K562 (cell line): Measurements from ENCODE around the gene MRM3. TPM values are rescaled to one million over a fixed set of nuclear protein-coding genes. Genes with fewer than 3 reads are reported as not detected.

Source experiments
- ATAC-seq: fragments of 200-7000 bp; cut with Tn5 transposase; 3 replicates; pipeline ENCODE4 v1.9.1; 2020; ENCODE audit warnings: moderate library complexity
- BruUV-seq: library from RNA; stranded (reverse); fragments of 400-500 nt; replicated peaks from 2 replicates; lab custom pipeline; 2021; lab: Mats Ljungman, UMichigan
- CTCF ChIA-PET: fragments of 300-600 bp; formaldehyde crosslinking; extraction: SDS; loops from one replicate; lab custom pipeline; 2021; ENCODE audit warnings: low intra/inter-chr PET ratio; lab: Yijun Ruan, JAX
- POLR2A ChIA-PET: fragments of 300-600, 350-650 bp; sonication (Branson Sonifier 250); formaldehyde crosslinking; extraction: SDS; loops from one replicate; lab custom pipeline; 2021; ENCODE audit warnings: antibody characterized with exemption, inconsistent platforms; lab: Yijun Ruan, JAX
- DNase-seq, 4 experiments: peaks; one replicate each; pipeline versions ENCODE4 v3.0.0 to v3.0.0-alpha.2; 2011 to 2018; ENCODE audit warnings: low spot score in 3 of 4, mixed read lengths in 3 of 4; ENCODE audit errors: extremely low read depth in 1 of 4
- FAIRE-seq: peaks from 2 replicates; lab custom pipeline; 2011; peaks lifted over from hg19 to GRCh38; lab: Jason Lieb, UNC
- H2AFZ ChIP-seq: 2 replicates; pipeline ENCODE4 v1.6.0; 2011; ENCODE audit warnings: low read depth, low read length, control low read depth, inconsistent platforms
- H3K27ac ChIP-seq: fragments of 200-600 bp; 3 replicates; pipeline ENCODE4 v1.8.0; 2011; ENCODE audit warnings: low read depth, mild to moderate bottlenecking, control low read depth, inconsistent platforms, low read length, moderate library complexity, mixed read lengths; ENCODE audit errors: extremely low read depth
- H3K27me3 ChIP-seq, 2 experiments: fragments of 300-600 bp in 1 of 2; 2 replicates in 1 of 2; 3 replicates in 1 of 2; pipeline versions ENCODE4 v1.6.0 to v1.8.0; 2011; ENCODE audit warnings: inconsistent platforms in 2 of 2, low read length in 2 of 2, mild to moderate bottlenecking in 1 of 2, mixed read lengths in 1 of 2, moderate library complexity in 1 of 2; ENCODE audit not compliant: control insufficient read depth in 2 of 2, insufficient read depth in 2 of 2
- H3K36me3 ChIP-seq: fragments of 300-600 bp; 3 replicates; pipeline ENCODE4 v1.8.0; 2011; ENCODE audit warnings: mild to moderate bottlenecking, low read length, inconsistent platforms; ENCODE audit not compliant: control insufficient read depth, insufficient read depth
- H3K4me1 ChIP-seq, 2 experiments: fragments of 200-600 bp in 1 of 2; replicated peaks in 1 of 2; 2 replicates in 1 of 2; 3 replicates in 1 of 2; pipeline versions ENCODE4 v1.5.1 to v1.8.0; 2011; ENCODE audit warnings: inconsistent platforms in 2 of 2, low read length in 2 of 2, mild to moderate bottlenecking in 1 of 2, mixed read lengths in 1 of 2, moderate library complexity in 1 of 2; ENCODE audit not compliant: control insufficient read depth in 2 of 2, insufficient read depth in 2 of 2
- H3K4me2 ChIP-seq: 2 replicates; pipeline ENCODE4 v1.6.1; 2011; ENCODE audit warnings: low read length, control low read depth, inconsistent platforms, mixed read lengths; ENCODE audit not compliant: insufficient read depth
- H3K4me3 ChIP-seq: fragments of 200-600 bp; sonication (generic), shearing (Covaris generic); 2 replicates; pipeline ENCODE4 v1.5.1; 2016; ENCODE audit warnings: control low read depth, inconsistent platforms
- H3K79me2 ChIP-seq: fragments of 200-600 bp; 3 replicates; pipeline ENCODE4 v1.8.0; 2011; ENCODE audit warnings: low read length, inconsistent platforms; ENCODE audit not compliant: control insufficient read depth, insufficient read depth
- H3K9ac ChIP-seq, 2 experiments: 2 replicates each; pipeline versions ENCODE4 v1.6.0 to v1.6.1; 2011; ENCODE audit warnings: low read depth in 2 of 2, low read length in 2 of 2, control low read depth in 1 of 2, inconsistent platforms in 1 of 2, mild to moderate bottlenecking in 1 of 2, mixed read lengths in 1 of 2; ENCODE audit not compliant: insufficient read depth in 1 of 2
- H3K9me1 ChIP-seq: one replicate; pipeline ENCODE4 v1.6.0; 2011; ENCODE audit warnings: inconsistent platforms, mild to moderate bottlenecking, low read length, moderate library complexity; ENCODE audit not compliant: control insufficient read depth, insufficient read depth
- H3K9me3 ChIP-seq: replicated peaks from 2 replicates; pipeline ENCODE4 v1.5.1; 2011; ENCODE audit warnings: low read depth, low read length, inconsistent platforms; ENCODE audit not compliant: control insufficient read depth, insufficient read depth
- H4K20me1 ChIP-seq: replicated peaks from 2 replicates; pipeline ENCODE4 v1.6.1; 2011; ENCODE audit warnings: low read length, inconsistent platforms, mixed read lengths; ENCODE audit not compliant: control insufficient read depth, insufficient read depth
- MEF2D ChIP-seq: conservative IDR thresholded peaks from 2 replicates; pipeline ENCODE4 v1.6.1; 2016; ENCODE audit warnings: low read depth, missing genetic modification characterization, missing compliant biosample characterization
- ZNF609 ChIP-seq: sonication (generic); formaldehyde crosslinking; IDR thresholded peaks from 2 replicates; pipeline ENCODE4 v1.8.1; 2023; ENCODE audit warnings: missing genetic modification reagents, mild to moderate bottlenecking, borderline replicate concordance
- WGBS: fragments of 100-300 bp; shearing (Covaris generic); methylation state at CpG from one replicate; pipeline ENCODE4 v1.1.6; 2016; ENCODE audit warnings: low coverage, mixed read lengths; ENCODE audit not compliant: insufficient coverage; ENCODE audit errors: missing lambda C conversion rate; 5-methylcytosine and 5-hydroxymethylcytosine counted together
- in situ Hi-C: fragments of 300-500 bp; cut with MboI; formaldehyde crosslinking; loops from 4 replicates; pipeline ENCODE4 v1.15.0; 2018; ENCODE audit warnings: inconsistent platforms, mixed read lengths
- intact Hi-C: fragments of 100-400 bp; cut with micrococcal nuclease; formaldehyde crosslinking; loops from 2 replicates; pipeline ENCODE4 v1.14.2; 2022
- polyA plus RNA-seq, 8 experiments: library from polyadenylated mRNA; depleted of rRNA in 4 of 8; stranded (reverse) in 5 of 8; unstranded in 3 of 8; fragments of >200 nt; fragmentation: Nextera tagmentation in 2 of 8; fragmentation: Illumina TruSeq in 1 of 8; extraction: Ambion mirVana in 2 of 8; extraction: Trizol in 1 of 8; gene quantifications; 2 replicates each; pipeline versions ENCODE4 v1.2.1 to v1.2.3, GENCODE V29; 2011 to 2014; ENCODE audit warnings: inconsistent platforms in 1 of 8, missing spikeins in 1 of 8
- total RNA-seq, 7 experiments: library from RNA; depleted of rRNA in 6 of 7; stranded (reverse); fragments of >200 nt in 6 of 7; fragmentation: Illumina TruSeq in 2 of 7; extraction: Trizol in 2 of 7; gene quantifications; 2 replicates each; pipeline versions ENCODE4 v1.2.1 to v1.2.3, GENCODE V29; 2011 to 2021; ENCODE audit warnings: low replicate concordance in 1 of 7

MRM3 gene
- total and polyA plus RNA-seq, 9 of the 15 experiments (the other 6 are each of a cell fraction or from before 2014, with no cell fraction given), result 2.4 to 24.8 (median 18.3) TPM

- DNase-seq (no peak), ATAC-seq (no peak), FAIRE-seq (no peak)
- H3K9ac ChIP-seq, result no peak overlapping the region
- in situ Hi-C loops (no loop called here), intact Hi-C loops (no loop called here)
- no peaks in the 10 kb centered on the region for H3K79me2 ChIP-seq
- no peaks in the 10 kb centered on the region for H3K36me3 ChIP-seq
- BruUV-seq, result no TSS peak
- no peaks in the 10 kb centered on the region for H3K9me3 ChIP-seq
- H2AFZ ChIP-seq, result no peak overlapping the region
- no peaks in the 10 kb centered on the region for H3K4me1 ChIP-seq
- H3K4me2 ChIP-seq, result no peak overlapping the region
- no peak overlapping the region for H3K4me3 ChIP-seq
- ChIA-PET POLR2A (interaction anchor here (0.6 kb wide), 1 partner anchor 27 kb away, joined by 3 read pairs; no protein-coding TSS in a partner anchor), CTCF (interaction anchor here (0.6 kb wide), 1 partner anchor 30 kb away, joined by 3 read pairs; no protein-coding TSS in a partner anchor)
- no peaks in the 10 kb centered on the region for H4K20me1 ChIP-seq
- WGBS, result 0% methylated on average over 3 of the region's 17 CpGs
- H3K27ac ChIP-seq, result no peak overlapping the region
- peaks cover 20 to 53% of the 10 kb centered on the region in 2 experiments for H3K27me3 ChIP-seq
- no peaks in the 10 kb centered on the region for H3K9me1 ChIP-seq
- TF ChIP-seq MEF2D (no peak), ZNF609 (CRISPR knock-in tag) (no peak)
These were observed 43.1 kb downstream of the MRM3 start for GRCh38 chr17:825216-825615.
